C4-2B (cell line): ENCODE data around the gene GMPR2.
A peak's percentile ranks its signal among the peaks of the same experiment; 100 is the strongest.

Experiments
- H3K27ac ChIP-seq: fragments of 450-650 bp; 2 replicates; pipeline ENCODE4 v1.5.1; 2017
- ZFX ChIP-seq: fragments of 450-650 bp; IDR thresholded peaks from 2 replicates; pipeline ENCODE4 v1.6.1; 2017
- TF ChIP-seq, protein P1 (sequence below): fragments of 450-650 bp; conservative IDR thresholded peaks from 2 replicates; pipeline ENCODE4 v1.5.1; 2017; ENCODE audit warnings: mild to moderate bottlenecking

Gene GMPR2

DNA sequence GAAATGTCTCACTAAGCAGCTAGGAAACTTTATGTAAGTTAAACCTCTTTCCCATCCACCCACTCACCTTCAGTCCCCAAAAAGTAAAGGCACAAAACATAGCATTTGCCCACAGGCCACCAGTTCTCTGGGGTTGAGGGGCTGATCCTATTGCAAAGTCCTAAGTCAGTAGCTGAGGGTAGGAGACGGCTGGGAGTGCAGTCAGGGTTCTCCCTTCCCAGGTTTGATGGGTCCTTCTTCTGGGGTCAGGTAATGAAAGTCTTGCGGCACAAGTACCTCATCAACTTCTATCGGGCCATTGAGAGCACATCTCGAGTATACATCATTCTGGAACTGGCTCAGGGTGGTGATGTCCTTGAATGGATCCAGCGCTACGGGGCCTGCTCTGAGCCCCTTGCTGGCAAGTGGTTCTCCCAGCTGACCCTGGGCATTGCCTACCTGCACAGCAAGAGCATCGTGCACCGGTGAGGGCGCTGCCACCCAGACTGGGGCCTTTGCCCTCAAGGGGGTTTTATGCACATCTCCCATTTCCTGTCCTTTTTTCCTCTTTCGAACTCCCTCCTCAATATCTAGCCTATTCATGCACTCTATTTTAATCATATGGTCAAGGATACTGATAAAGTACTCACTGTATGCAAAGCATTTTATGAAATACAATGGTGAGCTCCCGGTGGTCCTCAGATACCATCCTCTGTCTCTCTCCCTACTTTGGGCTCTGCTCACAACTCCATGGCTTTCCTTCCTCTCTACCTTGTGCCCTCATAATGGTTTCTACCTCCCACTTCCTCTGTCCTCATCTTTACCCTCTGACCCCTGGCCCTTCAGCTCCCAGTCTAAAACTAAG is 26.2 kb upstream of the GMPR2 start:
- TF ChIP-seq ZFX, result no peak
- TF ChIP-seq, protein P1, sequence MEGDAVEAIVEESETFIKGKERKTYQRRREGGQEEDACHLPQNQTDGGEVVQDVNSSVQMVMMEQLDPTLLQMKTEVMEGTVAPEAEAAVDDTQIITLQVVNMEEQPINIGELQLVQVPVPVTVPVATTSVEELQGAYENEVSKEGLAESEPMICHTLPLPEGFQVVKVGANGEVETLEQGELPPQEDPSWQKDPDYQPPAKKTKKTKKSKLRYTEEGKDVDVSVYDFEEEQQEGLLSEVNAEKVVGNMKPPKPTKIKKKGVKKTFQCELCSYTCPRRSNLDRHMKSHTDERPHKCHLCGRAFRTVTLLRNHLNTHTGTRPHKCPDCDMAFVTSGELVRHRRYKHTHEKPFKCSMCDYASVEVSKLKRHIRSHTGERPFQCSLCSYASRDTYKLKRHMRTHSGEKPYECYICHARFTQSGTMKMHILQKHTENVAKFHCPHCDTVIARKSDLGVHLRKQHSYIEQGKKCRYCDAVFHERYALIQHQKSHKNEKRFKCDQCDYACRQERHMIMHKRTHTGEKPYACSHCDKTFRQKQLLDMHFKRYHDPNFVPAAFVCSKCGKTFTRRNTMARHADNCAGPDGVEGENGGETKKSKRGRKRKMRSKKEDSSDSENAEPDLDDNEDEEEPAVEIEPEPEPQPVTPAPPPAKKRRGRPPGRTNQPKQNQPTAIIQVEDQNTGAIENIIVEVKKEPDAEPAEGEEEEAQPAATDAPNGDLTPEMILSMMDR, result no peak

DNA sequence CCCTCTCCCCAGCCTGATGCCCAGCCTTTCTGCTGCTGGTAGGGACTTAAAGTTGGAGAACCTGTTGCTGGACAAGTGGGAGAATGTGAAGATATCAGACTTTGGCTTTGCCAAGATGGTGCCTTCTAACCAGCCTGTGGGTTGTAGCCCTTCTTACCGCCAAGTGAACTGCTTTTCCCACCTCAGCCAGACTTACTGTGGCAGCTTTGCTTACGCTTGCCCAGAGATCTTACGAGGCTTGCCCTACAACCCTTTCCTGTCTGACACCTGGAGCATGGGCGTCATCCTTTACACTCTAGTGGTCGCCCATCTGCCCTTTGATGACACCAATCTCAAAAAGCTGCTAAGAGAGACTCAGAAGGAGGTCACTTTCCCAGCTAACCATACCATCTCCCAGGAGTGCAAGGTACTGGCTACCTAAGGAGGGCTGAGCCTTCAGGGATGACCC is 25.6 kb upstream of the GMPR2 start:
- no peak overlapping the region for H3K27ac ChIP-seq
- TF ChIP-seq, protein P1, result no peak
- TF ChIP-seq ZFX, result no peak

More for the DNA sequence above, 26.2 kb upstream of the GMPR2 start:
- H3K27ac ChIP-seq, result no peak overlapping the region

DNA sequence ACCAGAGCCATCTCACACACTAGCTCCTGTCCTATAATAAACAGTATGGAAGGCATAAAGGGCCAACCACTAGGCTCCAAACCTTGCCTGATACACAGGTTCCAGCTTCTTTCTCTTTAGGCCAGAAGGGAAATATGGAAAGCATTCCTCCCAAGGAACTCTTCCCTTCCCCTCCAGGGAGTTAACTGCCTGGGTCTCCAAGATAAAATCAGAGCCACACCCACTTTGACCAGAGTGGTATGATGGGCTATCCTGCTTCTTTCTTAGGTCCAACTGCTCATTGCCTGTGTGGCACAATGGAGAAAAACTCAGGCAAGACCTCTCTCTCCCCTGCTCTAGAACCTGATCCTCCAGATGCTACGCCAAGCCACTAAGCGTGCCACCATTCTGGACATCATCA is 25.1 kb upstream of the GMPR2 start:
- H3K27ac ChIP-seq, result no peak overlapping the region
- no peak for TF ChIP-seq ZFX
- TF ChIP-seq, protein P1, result no peak

DNA sequence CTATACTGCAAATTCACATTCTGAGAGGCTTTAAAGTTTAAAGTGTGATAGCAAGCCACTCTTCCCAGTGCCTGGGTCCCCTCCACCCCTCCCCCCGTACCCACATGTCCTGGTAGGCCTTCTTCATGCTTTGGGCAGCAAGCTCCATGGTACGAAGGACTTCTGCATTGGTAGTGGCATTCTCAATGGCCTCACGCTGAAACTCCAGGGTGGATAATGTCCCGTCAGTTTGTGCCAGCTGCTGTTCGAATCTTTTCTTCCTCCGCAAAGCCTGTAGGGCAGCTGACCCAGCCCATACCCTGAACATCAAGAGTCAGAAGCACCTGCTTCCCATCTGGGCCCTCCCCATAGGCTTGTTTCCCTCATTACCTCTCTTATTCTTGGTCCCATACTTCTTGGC is 21.4 kb upstream of the GMPR2 start:
- TF ChIP-seq ZFX, result no peak
- TF ChIP-seq, protein P1, result no peak
- H3K27ac ChIP-seq, result no peak overlapping the region

DNA sequence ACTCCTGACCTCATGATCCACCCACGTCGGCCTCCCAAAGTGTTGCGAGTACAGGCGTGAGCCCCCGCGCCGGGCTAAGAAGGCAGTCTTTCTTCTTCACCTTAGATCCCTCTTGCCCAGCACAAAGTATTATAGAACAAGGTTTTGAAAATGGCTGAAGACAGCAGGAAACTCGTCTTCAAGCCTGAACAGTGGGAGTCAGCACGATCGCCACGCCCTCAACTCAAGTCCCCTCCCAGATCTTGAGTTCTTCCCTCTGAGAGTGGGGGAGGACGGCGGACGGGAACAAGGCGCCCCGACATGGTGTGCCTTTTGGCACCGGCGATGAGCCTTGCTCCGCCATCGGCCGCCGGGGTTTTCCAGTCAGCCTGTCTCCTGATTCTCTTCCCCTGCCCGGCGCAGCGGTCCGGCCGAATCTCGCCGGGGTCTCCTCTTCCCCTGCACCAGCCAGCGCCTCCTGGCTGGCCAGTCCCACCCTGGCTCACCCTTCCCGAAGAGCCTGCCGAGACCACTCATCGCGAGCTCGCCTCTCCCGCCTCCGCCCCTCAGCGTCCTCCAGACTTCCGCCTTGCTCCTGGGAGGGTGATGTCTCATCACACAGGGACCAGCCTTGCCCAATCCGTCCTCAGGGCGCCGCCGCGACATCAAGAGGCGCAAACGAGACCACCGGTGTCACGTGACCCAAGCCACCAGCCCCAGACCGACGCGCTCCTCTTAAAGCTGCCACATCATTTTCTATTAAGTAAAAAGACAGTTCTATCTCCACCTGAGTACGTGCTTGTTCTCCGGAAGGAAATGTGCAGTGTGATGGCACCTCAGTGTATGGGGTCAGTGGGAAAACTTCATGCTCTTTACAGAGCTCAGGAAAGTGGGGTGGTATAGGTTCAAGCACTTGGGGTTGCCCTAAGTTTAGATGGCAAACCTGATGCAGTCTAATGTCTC is 19.5 kb upstream of the GMPR2 start, which contains the start of gene CHMP4A:
TSS of gene CHMP4A (minus strand) at position 565 of the 942 bp plus-strand sequence. CDS start at position 516, 49 bp downstream.
- H3K27ac ChIP-seq, result peak within 1 kb of the TSS; percentile 48
- TF ChIP-seq, protein P1, result no peak
- TF ChIP-seq ZFX, result no peak

DNA sequence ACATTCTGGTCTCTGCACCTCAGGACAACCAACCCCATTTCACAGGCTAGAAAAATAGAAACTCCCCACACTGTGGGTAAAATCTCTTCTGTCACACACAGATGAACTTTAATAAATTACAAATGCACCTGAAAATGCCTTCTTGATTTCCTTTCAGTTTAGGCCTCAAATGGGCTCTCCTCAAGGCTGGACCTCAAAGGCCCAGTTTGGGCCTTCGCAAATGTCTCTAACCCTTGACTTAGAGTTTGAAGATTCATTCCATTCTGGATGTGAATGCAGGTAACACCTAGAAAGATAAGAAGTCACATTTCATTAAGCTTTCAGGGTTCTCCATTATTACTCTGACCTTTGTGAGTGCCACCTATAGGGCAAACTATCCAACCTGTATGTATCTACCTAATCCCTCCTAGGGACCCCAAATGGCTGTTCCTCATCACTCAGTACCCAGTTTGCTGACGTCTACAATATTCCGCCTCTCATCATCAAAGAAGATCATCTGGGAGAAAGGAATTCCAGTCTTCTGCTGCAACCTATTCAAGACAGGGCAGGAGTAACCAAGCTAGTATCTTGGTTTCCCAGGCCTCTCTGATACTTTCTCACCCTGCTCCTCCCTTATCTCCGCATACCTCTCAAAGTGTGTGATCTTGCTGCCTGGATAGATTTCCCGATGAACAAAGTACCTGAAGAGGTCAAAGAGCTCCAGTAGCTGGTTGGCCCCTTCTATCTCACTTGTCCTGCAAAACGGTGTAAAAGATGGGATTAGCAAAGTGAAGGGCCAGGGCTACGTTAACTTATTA is 18.7 kb upstream of the GMPR2 start:
- no peak for TF ChIP-seq ZFX
- TF ChIP-seq, protein P1, result no peak
- no peak overlapping the region for H3K27ac ChIP-seq
